ENCODE measurements around the gene TMEM256.

TMEM256 gene

DNA sequence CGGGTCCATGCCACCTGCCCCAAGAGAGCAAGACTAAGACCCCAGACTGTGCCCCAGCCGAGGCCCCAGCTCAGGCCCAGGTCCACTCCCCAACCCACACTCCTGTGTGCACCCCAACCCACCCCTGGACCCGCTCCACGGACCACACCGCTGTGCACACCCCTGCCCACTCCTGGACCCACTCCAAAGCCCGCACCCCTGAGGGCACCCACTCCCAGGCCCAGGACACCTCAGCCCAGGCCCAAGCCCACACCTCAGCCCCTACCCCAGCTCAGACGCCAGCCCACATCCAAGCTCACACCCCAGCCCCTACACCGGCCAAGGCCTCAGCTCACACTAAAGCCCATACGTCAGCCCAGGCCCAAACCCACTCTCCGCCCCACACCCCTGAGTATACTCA lies 25.8 kb upstream of the TMEM256 start:
- DNase-seq (ENCODE audit: low read depth), result no peak

DNA sequence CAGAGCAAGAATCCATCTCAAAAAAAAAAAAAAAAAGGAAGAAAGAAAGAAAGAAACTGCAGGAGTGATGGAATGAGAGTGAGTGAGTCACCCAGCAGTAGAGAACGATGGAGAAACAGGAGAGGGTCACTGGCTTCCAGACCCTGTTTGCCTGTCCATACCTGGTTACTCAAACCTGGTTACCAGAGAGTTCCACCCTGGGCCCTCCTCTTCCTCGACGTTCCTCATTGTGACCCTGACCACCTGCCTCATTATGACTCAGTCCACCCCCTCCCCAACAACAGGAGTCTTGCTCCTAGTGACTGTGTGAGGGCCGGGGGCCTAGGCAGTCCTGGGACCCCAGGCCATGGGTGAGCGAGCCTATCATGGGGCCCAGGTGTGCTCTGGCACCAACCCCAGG lies 24.7 kb upstream of the TMEM256 start, which contains the start of gene SPEM3:
Gene SPEM3, plus strand, starts transcription at position 301 of the 400 bp plus-strand sequence. Its CDS starts 46 bp downstream, at position 347.
- no peak for DNase-seq (ENCODE audit: low read depth)

DNA sequence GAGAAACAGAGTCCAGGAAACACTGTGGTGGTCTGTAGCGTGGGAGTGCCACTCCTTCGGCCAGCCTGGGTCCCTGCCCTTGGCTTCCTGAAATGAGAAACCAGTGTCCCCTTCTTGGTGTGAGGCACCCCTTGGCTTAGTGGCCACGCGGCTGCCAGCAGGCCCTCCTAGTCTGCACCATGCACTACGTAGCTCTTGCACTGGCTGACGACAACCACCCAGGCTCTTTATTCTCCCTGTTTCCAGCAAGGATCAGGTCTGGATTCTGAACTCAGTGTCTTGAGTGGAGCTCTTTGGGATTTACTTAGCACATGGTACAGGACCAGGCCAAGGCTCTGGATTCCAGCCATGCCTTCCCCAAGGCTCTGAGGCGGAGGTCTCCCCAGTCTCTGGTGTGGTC lies 23.7 kb upstream of the TMEM256 start:
- no peak for DNase-seq (ENCODE audit: low read depth)

DNA sequence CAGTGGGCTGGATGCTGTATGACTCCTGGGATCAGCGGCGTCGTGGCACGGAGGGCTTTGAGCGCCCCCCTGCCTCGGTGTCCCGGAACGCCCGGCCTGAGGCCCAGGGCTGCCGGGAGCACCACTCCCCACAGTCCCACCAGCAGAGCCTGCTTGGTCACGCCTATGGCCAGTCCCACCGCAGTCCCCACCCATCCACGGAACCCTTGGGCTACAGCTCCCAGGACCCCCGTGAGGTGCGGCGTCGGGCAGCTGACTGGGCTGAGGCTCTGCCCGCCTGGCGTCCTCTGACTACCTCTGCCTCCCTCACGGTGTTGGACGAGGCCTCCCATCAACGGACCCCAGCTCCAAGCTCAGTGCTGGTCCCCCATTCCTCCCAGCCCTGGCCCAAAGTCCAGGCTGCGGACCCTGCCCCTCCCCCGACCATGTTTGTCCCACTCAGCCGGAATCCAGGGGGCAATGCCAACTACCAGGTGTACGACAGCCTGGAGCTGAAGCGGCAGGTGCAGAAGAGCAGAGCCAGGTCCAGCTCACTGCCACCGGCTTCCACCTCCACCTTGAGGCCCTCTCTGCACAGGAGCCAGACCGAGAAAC lies 23.1 kb upstream of the TMEM256 start:
- DNase-seq (ENCODE audit: low read depth), result no peak

DNA sequence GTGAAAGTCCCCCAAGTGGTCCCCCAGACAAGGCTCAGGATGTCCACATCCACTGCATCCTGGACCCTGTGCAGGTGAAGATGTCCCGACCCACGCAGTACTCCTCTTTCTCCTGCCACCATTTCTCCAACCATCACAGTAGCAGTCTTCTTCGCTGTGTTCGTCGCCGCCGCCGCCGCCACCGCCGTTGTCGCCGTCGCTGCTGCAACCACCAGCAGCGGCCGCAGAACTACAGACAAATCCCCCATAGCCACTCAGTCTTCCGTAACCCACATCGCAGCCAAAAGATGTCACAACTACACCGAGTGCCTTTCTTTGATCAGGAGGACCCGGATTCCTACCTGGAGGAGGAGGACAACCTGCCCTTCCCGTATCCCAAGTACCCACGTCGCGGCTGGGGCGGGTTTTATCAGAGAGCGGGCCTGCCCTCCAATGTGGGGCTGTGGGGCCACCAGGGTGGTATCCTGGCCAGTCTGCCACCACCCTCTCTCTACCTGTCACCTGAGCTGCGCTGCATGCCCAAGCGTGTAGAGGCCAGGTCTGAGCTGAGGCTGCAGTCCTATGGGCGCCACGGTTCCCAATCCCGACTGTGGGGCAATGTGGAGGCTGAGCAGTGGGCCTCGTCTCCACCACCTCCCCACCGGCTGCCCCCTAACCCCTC lies 22.4 kb upstream of the TMEM256 start:
- DNase-seq (ENCODE audit: low read depth), result no peak

DNA sequence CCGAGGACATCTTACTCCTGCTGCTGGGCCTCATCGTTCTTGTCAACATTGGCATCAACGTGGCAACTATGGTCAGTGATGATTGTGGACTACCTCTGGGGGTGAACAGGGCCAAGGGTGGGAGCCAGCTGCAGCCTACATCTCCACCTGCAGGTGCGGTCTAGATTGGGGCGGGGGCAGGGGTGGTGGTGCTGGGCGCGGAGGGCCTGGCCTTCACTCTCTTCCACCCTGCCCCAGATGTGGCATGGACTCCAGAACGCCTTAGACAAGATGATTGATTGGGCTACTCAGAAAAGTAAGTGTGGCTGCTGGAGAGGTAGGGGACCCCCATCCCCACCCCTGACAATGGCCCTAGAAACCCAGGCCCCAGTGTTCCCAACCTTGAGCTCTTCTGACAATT lies 21.9 kb upstream of the TMEM256 start:
- DNase-seq (ENCODE audit: low read depth), result no peak

DNA sequence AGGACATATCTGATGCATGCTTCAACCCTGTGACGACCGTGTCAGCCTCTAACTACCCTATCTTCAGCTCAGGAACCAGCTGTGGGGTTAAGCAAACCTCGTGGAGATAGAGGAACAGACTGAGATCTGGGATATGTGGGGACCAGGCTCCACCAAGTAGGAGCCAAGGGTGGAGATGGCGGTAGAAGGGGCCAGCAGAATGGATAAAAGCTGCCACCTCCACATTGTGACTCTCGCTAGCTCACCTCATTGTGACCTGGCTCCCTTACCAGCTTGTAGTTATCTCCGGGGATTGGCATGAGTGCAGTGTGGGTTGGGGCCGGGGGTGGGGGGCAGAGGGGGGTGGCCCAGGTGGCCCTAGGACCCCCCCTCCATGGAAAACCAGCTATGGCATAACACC lies 21.4 kb upstream of the TMEM256 start, which contains the start of gene SPEM2:
Gene SPEM2, plus strand, starts transcription at position 301 of the 400 bp plus-strand sequence. Its CDS starts 73 bp downstream, at position 374.
- DNase-seq (ENCODE audit: low read depth), result no peak

DNA sequence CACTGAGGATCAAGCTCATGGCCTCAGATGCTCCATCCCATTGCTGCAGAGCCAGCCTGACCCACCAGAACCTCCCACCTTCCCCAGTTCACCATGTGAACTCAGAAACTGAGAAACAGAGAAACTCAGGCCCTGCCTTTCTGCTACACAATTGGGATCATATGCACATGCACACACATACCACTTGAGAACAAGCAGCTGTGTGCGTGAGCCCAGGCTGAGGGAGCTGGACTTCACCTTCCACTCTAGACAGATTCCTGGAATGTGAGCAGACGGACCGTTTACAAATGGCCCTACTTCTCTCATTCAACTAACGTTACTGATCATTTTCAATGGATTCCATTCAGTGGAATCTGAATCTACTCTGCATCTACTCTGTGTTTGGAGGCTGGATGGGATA lies 19.8 kb upstream of the TMEM256 start:
- DNase-seq (ENCODE audit: low read depth), result no peak

DNA sequence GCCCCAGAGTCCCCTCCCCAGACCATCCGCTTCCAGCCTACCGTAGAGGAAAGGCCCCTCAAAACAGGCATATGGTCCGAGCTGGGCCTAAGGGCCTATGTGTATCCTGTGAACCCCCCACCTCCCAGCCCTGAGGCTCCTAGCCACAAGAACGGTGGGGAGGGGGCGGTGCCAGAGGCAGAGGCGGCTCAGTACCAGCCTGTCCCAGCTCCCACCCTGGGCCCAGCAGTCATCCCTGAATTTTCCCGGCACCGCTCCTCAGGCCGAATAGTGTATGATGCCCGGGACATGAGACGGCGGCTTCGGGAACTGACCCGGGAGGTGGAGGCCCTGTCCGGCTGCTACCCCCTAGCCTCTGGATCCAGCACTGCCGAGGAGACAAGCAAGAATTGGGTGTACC lies 17.3 kb upstream of the TMEM256 start:
- no peak for DNase-seq (ENCODE audit: low read depth)

DNA sequence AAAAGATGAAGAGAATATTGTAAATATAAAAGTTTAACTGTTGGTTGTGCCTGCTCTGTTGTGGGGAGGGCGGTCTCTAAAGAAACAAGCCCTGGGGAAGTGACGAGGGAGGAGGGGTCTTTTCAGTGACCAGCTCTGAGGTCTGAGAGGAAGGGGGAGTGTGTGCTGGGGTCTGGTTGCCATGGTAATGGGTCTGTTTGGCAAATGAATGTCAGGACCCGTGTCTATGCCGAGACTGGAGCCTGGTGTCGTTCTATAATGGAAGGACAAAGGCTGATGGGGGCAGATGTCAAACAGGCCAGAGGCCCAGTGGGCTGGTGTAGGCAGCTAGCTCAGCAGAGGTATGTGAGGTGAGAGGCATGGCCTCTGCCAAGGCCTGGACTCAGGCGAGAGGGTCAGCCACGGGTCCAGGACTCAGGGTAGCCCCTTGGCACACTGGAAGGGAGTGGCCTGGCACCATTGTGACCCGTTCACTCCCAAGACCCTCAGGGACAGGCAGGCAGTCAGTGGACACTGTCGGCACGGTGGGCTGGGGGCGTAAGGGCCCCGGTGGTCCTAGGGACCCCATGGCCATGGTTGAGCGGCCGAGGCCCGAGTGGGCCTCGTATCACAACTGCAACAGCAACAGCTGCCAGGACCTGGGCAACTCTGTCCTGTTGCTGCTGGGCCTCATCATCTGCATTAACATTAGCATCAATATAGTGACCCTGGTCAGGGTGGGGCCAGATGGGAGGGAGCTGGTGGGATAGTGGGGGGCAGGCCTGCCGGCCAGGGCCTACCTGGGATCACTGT lies 16.1 kb upstream of the TMEM256 start, which contains the start of gene SPEM1:
Gene SPEM1, plus strand, starts transcription at position 506 of the 792 bp plus-strand sequence. Its CDS starts 61 bp downstream, at position 567.
- DNase-seq (ENCODE audit: low read depth), result no peak

DNA sequence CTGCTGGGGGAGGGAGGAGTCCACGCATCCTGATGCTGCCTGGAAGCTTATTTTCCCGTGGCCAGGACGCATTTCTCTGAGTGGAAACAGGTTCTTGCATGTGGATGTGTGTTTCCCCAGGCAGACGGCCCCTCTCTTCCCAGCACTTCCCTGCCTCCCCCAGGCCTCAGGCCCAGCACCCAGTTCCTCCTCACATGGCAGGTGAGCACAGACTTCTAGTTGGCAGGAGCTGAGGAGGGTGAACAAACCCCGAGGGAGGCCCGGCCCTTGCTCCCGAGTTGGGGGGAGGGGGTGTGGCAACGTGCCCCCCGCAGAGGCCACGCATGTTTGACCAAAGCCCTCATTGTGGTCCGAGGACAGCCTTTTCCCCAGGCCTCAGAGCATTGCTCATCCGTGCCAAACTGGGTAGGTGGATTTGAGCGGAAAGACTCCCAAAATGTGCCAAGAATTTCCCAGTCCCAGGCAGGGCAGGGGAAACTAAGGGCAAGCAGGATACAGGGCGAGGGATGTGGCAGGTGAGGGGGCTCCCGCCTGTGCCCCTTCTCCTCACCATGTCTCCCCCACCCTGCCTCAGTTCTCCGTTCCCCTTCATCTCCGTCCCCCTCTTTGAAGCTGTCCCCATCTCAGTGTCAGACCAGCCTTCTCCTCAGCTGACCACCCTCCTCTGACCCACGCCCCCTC lies 14.7 kb upstream of the TMEM256 start:
- DNase-seq (ENCODE audit: low read depth), result no peak

DNA sequence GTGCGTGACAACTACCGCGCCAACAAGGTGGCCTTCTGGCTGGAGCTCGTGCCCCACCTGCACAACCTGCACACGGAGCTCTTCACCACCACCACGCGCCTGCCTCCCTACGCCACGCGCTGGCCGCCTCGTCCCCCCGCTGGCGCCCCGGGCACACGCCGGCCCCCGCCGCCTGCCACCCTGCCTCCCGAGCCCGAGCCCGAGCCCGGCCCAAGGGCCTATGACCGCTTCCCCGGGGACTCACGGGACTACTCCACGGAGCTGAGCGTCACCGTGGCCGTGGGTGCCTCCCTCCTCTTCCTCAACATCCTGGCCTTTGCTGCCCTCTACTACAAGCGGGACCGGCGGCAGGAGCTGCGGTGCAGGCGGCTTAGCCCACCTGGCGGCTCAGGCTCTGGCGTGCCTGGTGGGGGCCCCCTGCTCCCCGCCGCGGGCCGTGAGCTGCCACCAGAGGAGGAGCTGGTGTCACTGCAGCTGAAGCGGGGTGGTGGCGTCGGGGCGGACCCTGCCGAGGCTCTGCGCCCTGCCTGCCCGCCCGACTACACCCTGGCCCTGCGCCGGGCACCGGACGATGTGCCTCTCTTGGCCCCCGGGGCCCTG lies 13.3 kb upstream of the TMEM256 start:
- no peak for DNase-seq (ENCODE audit: low read depth)

DNA sequence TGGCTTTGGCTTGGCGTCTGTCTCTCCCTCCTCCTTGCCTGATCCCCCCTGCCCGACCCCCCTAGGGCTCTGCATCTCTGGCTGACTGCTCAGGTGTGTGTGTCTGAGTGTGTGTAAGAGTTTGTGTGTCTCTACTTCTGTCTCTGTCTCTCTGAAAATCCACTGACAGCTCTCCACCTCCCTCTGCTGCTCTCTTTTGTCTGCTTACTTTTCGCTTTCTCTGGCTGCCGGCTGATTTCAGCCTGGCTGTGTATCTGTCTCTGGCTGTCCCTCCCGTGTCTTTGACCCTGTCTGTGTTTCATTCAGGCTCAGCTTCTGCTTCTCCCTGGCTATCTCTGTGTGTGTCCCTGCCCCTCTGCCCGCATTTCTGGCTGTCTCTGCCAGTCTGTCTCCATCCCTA lies 12.4 kb upstream of the TMEM256 start:
- no peak for DNase-seq (ENCODE audit: low read depth)

DNA sequence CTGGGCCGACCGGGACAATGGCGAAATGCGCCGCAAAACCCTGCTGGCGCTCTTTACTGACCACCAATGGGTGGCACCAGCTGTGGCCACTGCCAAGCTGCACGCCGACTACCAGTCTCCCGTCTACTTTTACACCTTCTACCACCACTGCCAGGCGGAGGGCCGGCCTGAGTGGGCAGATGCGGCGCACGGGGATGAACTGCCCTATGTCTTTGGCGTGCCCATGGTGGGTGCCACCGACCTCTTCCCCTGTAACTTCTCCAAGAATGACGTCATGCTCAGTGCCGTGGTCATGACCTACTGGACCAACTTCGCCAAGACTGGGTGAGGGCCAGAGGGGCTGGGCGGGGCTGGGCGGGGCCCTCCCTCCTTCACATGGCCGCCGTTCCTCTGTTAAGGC lies 11.9 kb upstream of the TMEM256 start:
- no peak for DNase-seq (ENCODE audit: low read depth)

DNA sequence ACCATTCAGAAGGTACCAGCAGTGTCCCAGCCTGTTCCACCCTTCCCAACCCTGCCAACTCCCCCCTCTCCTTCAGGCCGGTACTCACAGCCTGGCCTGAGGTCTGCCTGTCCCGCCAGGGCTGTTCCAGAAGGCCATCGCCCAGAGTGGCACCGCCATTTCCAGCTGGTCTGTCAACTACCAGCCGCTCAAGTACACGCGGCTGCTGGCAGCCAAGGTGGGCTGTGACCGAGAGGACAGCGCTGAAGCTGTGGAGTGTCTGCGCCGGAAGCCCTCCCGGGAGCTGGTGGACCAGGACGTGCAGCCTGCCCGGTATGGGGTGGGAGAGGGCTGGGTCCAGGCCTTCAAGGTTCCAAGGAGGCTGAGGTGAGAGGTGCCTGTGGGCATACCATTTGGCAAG lies 10.9 kb upstream of the TMEM256 start:
- DNase-seq (ENCODE audit: low read depth), result no peak

DNA sequence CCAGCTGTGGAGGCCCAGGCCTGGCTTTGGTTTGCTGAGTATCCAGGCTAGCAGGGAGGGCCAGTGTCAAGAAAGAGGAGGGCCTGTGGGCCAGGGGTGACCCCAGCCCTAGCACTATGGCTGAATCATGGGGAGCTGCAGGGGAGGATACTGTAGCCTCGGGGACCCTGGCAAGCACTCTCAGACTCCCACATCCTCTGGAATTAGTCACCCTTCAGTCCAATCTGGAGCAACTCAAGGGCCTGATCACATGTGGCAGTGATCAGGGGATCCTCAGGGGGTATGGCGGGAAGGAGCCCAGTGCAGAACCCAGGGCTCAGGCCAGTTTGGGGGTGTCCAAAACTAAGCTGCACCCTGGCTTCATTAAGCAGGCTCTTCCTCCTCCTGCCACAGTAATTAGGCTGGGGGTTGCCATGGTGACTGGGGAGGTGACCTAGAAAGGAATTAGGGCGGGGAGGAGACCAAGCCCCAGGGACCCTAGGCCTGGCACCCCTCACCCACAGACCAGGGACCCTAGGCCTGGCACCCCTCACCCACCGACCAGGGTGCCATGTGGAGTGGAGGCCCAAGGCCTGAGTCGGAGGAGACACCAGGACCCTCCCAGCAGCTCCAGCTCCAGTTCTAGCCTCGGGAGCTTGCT lies 9.6 kb upstream of the TMEM256 start:
- no peak for DNase-seq (ENCODE audit: low read depth)

DNA sequence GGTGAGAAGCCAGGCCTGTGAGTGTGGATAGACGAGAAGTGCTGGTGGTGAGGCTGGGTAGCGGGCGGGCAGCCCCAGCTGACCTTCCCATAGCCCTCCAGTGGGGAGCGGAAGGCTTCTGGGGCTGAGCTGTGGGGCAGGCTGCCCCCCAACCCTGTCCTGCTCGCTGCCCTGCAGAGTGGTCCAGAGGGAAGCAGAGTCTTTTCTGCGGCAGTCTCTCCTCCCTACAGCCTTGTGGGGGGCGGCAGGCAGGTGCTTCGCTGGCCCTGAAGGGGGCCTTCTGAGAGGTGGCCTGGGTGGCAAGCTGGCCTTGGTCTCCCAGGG lies 7.5 kb upstream of the TMEM256 start:
- no peak for DNase-seq (ENCODE audit: low read depth)

DNA sequence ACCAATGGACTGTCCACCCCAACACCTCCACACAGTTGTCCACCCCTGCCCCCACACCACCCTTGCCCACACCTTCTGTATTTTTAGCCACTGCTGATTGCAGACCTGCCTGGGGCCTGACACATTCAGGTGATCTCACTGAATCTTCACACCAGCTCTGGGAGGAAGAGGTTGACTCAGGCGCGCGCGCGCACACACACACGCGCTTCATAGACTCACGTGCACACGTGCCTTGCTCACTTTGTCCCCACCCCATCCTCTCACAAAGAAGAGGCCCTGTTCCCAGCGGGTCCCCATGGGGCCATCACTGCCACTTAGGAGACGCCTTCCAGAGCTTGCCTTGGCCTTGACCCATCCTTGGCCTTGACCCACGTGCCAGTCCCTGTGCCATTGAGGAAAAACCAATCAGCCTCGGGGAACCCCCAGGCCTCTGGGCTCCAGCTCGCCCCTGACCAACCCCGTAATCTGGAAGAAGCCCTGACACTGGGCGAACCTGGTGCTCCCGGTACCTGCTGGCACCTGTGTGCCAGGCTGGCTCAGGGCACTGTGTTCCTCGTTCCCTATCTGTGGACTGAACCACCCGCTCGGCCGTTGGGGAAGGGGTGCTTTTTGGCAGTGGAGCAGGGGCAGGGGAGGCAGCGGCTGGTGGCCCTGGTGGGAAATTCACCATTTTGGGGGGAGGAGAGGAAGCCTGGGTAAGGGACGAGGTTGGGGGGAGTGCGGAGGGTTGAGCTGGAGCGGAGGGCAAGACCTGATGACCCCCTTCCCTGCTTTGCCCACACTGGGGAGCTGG lies 6.9 kb upstream of the TMEM256 start:
- no peak for DNase-seq (ENCODE audit: low read depth)

DNA sequence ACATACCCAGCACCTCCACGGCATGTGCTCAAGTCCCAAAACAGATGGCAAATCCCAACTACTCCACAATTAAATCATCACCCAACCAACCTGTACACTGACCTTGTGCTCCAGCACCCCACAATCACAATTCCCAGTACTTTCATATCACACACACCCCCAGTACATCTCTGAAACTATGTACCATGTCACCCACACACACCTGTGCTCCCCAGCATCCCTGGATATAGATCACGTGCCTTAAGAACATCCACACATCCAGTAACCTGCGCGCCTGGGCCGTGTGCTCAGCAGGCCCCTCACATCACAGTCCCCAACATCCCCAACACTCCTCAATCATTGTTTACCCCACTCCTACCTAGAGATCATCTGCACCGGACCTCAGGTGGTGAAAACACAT lies 5.8 kb upstream of the TMEM256 start:
- DNase-seq (ENCODE audit: low read depth), result no peak

DNA sequence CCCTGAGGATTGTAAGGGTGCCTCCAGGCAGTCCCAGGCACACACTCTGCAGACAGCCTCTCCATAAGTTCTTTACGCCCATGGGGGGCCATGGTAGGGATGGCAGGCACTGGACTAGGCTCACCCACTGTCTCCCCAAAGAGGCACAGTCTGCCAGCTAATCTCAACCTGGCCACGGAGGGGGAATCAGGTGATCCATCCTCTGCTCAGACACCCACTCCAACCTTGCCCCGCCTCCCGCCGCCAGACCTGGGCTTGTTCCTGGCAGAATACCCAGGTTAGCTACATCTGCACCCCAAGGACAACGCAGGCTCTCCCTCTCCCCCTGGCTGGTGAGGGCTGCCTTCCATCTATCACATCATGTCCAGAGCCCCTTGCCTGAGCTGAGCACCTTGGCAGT lies 5.0 kb upstream of the TMEM256 start:
- no peak for DNase-seq (ENCODE audit: low read depth)

DNA sequence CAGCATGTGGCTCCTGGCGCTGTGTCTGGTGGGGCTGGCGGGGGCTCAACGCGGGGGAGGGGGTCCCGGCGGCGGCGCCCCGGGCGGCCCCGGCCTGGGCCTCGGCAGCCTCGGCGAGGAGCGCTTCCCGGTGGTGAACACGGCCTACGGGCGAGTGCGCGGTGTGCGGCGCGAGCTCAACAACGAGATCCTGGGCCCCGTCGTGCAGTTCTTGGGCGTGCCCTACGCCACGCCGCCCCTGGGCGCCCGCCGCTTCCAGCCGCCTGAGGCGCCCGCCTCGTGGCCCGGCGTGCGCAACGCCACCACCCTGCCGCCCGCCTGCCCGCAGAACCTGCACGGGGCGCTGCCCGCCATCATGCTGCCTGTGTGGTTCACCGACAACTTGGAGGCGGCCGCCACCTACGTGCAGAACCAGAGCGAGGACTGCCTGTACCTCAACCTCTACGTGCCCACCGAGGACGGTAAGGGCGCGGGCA lies 4.4 kb upstream of the TMEM256 start:
- DNase-seq (ENCODE audit: low read depth), result no peak

Measured in fibroblast of the conjunctiva (primary cell).